HG02678 (cell line): ENCODE results near the gene FIBCD1.
"Not testable (repeated sequence)": the region's sequence is repeated elsewhere in the genome, so short reads cannot be mapped to it uniquely, and the experiment has no call there.

Experiments
- ATAC-seq: cut with Tn5 transposase; IDR thresholded peaks from one replicate; pipeline ENCODE4 v1.9.1; 2021; ENCODE audit warnings: mild to moderate bottlenecking, moderate library complexity; ENCODE audit not compliant: unreplicated experiment

The FIBCD1 gene

DNA sequence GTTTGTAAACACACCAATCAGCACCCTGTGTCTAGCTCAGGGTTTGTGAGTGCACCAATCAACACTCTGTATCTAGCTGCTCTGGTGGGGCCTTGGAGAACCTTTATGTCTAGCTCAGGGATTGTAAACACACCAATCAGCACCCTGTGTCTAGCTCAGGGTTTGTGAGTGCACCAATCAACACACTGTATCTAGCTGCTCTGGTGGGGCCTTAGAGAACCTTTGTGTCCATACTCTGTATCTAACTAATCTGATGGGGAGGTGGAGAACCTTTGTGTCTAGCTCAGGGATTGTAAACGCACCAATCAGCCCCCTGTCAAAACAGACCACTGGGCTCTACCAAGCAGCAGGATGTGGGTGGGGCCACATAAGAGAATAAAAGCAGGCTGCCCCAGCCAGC is 28.4 kb downstream of the FIBCD1 start:
- not testable (repeated sequence) for ATAC-seq

DNA sequence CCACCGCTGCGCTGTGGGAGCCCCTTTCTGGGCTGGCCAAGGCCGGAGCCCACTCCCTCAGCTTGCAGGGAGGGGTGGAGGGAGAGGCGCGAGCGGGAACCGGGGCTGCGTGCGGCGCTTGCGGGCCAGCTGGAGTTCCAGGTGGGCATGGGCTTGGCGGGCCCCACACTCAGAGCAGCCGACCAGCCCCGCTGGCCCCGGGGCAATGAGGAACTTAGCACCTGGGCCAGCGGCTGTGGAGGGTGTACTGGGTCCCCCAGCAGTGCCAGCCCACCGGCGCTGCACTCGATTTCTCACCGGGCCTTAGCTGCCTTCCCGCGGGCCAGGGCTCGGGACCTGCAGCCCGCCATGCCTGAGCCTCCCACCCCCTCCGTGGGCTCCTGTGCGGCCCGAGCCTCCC is 29.0 kb downstream of the FIBCD1 start:
- ATAC-seq, result not testable (repeated sequence)

DNA sequence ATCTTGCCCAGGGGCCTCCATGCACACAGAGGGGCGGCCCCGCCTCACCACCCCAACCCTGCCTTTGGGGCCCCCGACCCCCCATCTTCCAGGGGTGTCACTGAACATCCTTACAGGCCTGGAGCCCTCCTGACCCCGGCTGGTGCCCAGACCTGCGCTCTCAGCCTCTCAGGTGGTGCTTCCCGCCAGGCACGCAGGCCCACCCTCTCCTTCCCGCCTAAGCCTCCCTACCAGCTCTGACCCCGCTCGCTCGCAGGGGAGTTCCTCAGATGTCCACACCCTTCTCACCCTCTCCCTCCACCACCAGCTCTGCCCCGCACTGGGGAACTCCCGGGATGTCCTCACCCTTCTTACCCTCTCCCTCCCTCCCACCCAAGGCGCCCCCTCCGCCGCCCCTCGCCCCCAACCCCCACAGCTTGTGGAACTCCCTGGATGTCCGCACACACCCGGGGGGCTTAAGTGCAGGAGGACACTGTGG is 30.1 kb downstream of the FIBCD1 start:
- ATAC-seq, result no peak

GRCh38 chr9:130908146-130908877 is 30.7 kb downstream of the FIBCD1 start:
- no peak for ATAC-seq

GRCh38 chr9:130906735-130907416 is 32.2 kb downstream of the FIBCD1 start:
- no peak for ATAC-seq

- ATAC-seq, result no peak
These were observed 32.9 kb downstream of the FIBCD1 start for GRCh38 chr9:130905902-130906734.

- no peak for ATAC-seq
These were observed 33.7 kb downstream of the FIBCD1 start for GRCh38 chr9:130905125-130905901.

- ATAC-seq, result no peak
These were observed 34.7 kb downstream of the FIBCD1 start for GRCh38 chr9:130904070-130905044.

- ATAC-seq, result no peak
These were observed 35.6 kb downstream of the FIBCD1 start for GRCh38 chr9:130903194-130904069.

DNA sequence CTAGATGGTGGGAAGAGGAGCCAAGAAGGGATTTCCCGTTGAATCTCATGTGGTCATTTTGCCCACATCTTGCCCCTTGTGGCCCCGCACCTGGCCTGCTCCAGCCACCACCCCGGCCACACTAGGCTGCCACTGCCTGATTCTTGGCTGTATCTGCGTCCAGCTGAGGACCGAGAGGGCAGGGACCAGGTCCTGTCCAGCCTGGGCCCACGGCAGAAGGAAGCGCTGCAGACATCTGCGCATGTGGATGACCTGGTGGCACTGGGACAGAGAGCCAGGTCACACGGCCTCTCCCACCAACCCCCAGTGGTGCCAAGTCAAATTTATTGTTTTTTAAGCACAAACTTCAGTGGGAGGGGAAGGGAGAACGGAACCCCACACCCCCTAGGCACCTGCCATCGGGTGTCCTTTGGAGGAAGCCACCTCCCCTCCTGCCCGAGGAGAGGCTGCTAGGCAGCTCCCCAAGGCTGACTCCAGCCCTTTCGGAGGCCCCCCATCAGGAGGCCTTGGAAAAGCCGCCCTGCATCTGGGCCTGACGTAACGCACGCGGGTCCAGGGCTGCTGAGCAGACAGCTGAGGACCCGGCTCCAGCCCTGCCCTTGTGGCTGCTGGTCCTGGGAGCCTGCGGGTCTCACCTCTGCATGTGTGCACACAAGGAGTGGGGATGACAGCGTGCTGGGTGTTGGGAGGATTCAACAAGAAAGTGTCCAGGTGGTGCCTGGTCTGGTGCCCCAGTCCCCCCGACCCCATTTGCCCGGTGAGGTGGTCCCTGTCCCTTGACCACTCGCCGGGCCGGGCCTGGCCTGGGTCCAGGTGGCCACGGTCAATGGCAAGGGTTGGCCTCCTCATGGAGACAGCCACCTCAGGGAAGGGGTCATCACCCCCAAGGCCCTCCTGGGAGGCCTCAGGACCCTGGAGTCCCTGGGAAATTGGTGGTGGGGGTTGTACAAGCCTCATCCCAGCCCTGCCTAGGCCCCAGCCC is 36.6 kb downstream of the FIBCD1 start:
- no peak for ATAC-seq

DNA sequence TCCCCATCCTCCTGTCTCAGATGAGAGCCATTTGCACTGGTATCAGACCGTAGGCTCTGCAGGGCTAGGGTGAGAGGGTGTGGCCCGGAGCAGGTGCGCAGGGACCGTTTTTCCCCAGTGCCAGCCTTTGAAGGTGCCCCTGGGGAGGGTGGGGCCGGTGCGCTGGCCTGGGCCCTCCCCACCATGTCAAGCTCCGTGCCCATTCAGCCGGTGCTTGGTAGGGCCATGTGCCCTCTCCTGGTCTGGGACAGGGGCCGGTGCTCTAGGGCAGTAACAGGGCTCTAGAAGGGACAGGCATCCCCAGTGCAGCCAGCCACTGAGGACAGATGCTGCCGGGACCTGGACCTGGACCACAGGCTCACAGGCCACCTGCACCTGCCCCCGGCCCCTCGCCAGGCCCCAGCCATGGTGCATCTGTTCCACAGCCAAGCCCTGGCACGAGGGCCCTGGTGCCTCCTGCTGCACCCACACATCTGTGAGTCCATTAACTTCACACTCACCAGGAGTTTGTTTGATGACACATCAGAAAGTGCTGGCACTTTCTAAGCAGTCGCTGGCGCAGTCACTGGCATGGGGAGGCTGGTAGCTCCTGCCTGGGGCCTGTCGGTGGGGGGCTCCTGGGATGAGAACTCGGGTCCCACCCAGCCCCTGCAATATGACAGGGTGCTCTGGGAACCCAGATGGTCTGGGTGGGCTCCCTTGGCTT is 37.4 kb downstream of the FIBCD1 start:
- ATAC-seq, result no peak

DNA sequence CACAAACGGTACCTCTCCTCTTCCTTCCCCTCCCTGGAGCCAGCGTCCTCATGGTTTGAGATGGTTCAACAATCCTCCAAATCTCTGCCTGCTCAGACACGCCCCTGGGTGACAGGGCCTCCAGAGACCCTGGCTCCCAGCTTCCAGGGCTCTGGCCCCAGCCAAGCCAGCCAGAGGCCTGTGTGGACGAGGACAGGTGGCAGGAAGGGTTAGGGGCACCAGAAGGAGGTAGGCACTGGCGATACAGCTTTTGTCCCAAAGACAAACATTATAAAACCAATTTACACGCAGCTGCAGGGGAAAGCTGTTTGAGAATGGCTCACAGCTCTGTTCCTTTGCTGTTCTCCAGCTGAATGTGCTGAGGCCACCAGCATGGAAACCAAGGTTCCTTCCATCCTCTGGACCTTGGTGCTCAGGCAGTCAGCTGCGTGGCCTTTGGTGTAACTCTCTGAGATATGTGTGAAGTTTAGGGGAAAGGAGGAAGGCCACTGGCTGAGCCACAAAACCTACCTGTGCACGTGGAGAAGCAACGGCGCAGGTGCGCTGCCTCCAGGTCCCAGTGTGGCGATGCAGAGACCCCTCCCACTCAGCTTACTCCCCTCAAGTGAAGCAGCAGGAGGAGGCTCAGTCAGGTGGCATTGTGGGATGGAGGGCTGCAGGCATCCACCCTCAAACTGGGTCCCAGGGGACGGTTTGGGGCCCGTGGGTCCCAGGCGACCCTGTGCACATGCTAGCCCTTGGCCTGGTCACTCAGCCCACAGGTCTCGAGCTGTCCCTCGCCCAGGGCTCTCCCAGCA is 38.1 kb downstream of the FIBCD1 start:
- ATAC-seq, result no peak

DNA sequence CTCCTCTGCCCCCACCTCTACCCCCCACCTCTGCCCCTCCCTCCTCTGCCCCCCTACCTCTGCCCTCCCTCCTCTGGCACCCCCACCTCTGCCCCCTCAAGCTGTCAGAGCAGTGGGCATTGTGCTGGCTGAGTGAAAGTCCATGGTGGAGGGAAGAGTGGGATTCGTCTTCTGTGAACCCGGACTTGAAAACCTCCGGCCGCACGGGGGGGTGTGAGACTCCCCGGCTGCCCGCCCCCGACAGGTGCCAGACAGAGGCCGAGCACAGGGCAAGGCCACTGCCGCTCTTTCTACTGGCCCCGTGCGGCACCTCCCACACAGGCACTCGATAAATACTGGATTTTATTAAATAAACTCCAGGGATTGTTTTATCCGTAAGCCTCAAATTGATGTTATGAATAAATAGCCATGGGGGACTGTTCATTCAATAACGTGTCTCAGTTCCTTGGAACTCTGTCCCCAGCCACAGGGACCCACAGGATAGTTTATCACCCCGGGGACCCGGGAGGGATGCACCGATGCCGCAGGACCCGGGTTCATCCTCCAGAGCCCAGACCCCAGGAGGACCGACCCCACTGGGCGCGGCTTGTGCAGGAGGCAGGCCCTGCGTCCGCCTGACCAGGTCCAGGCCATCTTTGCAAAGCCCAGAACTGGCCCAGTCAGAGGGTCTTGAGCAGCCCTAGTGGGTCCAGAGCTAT is 39.8 kb downstream of the FIBCD1 start:
- ATAC-seq, result no peak

DNA sequence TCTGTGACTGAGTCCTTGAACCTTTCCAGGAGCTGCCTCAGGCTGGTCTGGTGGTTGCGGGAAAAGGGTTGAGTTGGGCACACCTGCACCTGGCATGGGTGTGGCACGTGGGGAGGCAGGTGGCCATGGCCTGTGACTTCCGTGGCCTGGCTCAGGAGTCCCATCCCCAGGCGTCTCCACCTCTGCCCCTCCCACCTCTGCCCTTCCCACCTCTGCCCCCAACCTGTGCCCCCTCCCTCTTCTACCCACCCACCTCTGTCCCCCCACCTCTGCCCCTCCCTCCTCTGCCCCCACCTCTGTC is 40.5 kb downstream of the FIBCD1 start:
- ATAC-seq, result no peak

GRCh38 chr9:130897848-130898551 is 41.0 kb downstream of the FIBCD1 start:
- no peak for ATAC-seq
